Upper lobe of left lung (tissue), 4 donors: ENCODE measurements around the gene PDLIM7.

Experiments used
- CTCF ChIP-seq, 6 experiments: fragments of 450-650 bp in 4 of 6; fragments of 200-600 bp in 2 of 6; sonication (generic) in 2 of 6; IDR thresholded peaks; one replicate each; pipeline ENCODE4 v1.5.1; 2016 to 2019; ENCODE audit warnings: antibody characterized with exemption in 6 of 6
- EP300 ChIP-seq, 4 donors: sonication (generic); formaldehyde crosslinking; IDR thresholded peaks; one replicate each; pipeline ENCODE4 v1.5.1; 2017; ENCODE audit warnings: antibody characterized with exemption in 4 of 4, control low read depth in 2 of 4
- POLR2A ChIP-seq, 4 donors: fragments of 450-650 bp; IDR thresholded peaks; one replicate each; pipeline ENCODE4 v1.5.1; 2016 to 2017; ENCODE audit warnings: antibody characterized with exemption in 4 of 4, mild to moderate bottlenecking in 2 of 4
- POLR2AphosphoS5 ChIP-seq, 2 donors: sonication (generic); formaldehyde crosslinking; IDR thresholded peaks; one replicate each; pipeline ENCODE4 v1.5.1; 2017; ENCODE audit warnings: antibody characterized with exemption in 2 of 2

- TF ChIP-seq CTCF (IDR thresholded peaks at IDR 0.05) = no peak
- no peak for TF ChIP-seq POLR2A (IDR thresholded peaks at IDR 0.05)
- no peak for TF ChIP-seq EP300 (IDR thresholded peaks at IDR 0.05)
- no peak for TF ChIP-seq POLR2AphosphoS5 (IDR thresholded peaks at IDR 0.05)
These were observed 4.7 kb upstream of the PDLIM7 start for GRCh38 chr5:177501874-177502678.
